Suprapubic skin (tissue), 4 donors: Measurements from ENCODE around the gene KRT15. TPM values are rescaled to one million over a fixed set of nuclear protein-coding genes. Genes with fewer than 3 reads are reported as not detected.

Source experiments
- DNase-seq, 2 donors: peaks; one replicate each; pipeline ENCODE4 v3.0.0-alpha.2; 2019; ENCODE audit warnings: low spot score in 2 of 2
- H3K27ac ChIP-seq: fragments of 200-600 bp; sonication (generic); one replicate; pipeline ENCODE4 v1.5.1; 2019
- H3K27me3 ChIP-seq: fragments of 200-600 bp; sonication (generic); one replicate; pipeline ENCODE4 v1.5.1; 2019
- H3K36me3 ChIP-seq: fragments of 200-600 bp; sonication (generic); one replicate; pipeline ENCODE4 v1.5.1; 2019
- H3K4me1 ChIP-seq: fragments of 200-600 bp; sonication (generic); one replicate; pipeline ENCODE4 v1.5.1; 2019
- H3K4me3 ChIP-seq: fragments of 200-600 bp; sonication (generic); one replicate; pipeline ENCODE4 v1.5.1; 2019; ENCODE audit warnings: mild to moderate bottlenecking
- H3K9me3 ChIP-seq: fragments of 200-600 bp; sonication (generic); one replicate; pipeline ENCODE4 v1.5.1; 2019
- CTCF ChIP-seq, 2 donors: fragments of 200-600 bp in 1 of 2; fragments of 450-650 bp in 1 of 2; sonication (generic) in 1 of 2; IDR thresholded peaks; one replicate each; pipeline ENCODE4 v1.5.1; 2016 to 2019; ENCODE audit warnings: antibody characterized with exemption in 2 of 2, mild to moderate bottlenecking in 1 of 2, moderate library complexity in 1 of 2
- EP300 ChIP-seq: sonication (generic); formaldehyde crosslinking; IDR thresholded peaks from one replicate; pipeline ENCODE4 v1.6.1; 2017; ENCODE audit warnings: antibody characterized with exemption
- POLR2A ChIP-seq, 2 donors: fragments of 450-650 bp; IDR thresholded peaks; one replicate each; pipeline ENCODE4 v1.6.1; 2017; ENCODE audit warnings: antibody characterized with exemption in 2 of 2, mild to moderate bottlenecking in 2 of 2, moderate library complexity in 2 of 2
- POLR2AphosphoS5 ChIP-seq, 3 donors: sonication (generic); formaldehyde crosslinking; IDR thresholded peaks; one replicate each; pipeline ENCODE4 v1.6.1; 2017; ENCODE audit warnings: antibody characterized with exemption in 3 of 3
- WGBS: methylation state at CpG from one replicate; pipeline ENCODE4 v1.1.5; 2018; 5-methylcytosine and 5-hydroxymethylcytosine counted together
- total RNA-seq, 4 donors: library from RNA; depleted of rRNA; stranded (reverse); fragments of >200 nt; gene quantifications; one replicate each; pipeline ENCODE4 v1.1.0, GENCODE V29; 2016

Gene KRT15
- total RNA-seq, 4 donors from 2014 or later: 690 to 2,507 (median 1,431) TPM

GRCh38 chr17:41505007-41505808, 13.5 kb downstream of the KRT15 start, which contains the start of gene KRT13:
KRT13 (minus strand) TSS chr17:41505612; CDS start chr17:41505550, 62 bp downstream.
- peak in 1 of 2 donors; percentile 69 for DNase-seq
- H3K36me3 ChIP-seq: no peaks in the 10 kb centered on the region
- no peak within 1 kb of the TSS for H3K4me3 ChIP-seq
- H3K27me3 ChIP-seq: peaks cover 3% of the 10 kb centered on the region
- peaks cover 2% of the 10 kb centered on the region for H3K4me1 ChIP-seq
- H3K27ac ChIP-seq: no peak within 1 kb of the TSS
- TF ChIP-seq CTCF (IDR thresholded peaks at IDR 0.05) (no peak), POLR2A (IDR thresholded peaks at IDR 0.05) (no peak), POLR2AphosphoS5 (IDR thresholded peaks at IDR 0.05) (no peak), EP300 (no peak)
- H3K9me3 ChIP-seq: no peaks in the 10 kb centered on the region
- WGBS: 77% methylated on average over 10 of the region's 17 CpGs

GRCh38 chr17:41504246-41504977, 14.3 kb downstream of the KRT15 start:
- peaks cover 3% of the 10 kb centered on the region for H3K27me3 ChIP-seq
- TF ChIP-seq POLR2A (IDR thresholded peaks at IDR 0.05): no peak
- TF ChIP-seq EP300: no peak
- TF ChIP-seq POLR2AphosphoS5 (IDR thresholded peaks at IDR 0.05): no peak
- no peak for TF ChIP-seq CTCF (IDR thresholded peaks at IDR 0.05)
- H3K27ac ChIP-seq: no peak overlapping the region
- no peaks in the 10 kb centered on the region for H3K36me3 ChIP-seq
- no peak overlapping the region for H3K4me3 ChIP-seq
- peaks cover 3% of the 10 kb centered on the region for H3K4me1 ChIP-seq
- no peaks in the 10 kb centered on the region for H3K9me3 ChIP-seq
- 40% methylated on average over 8 of the region's 8 CpGs for WGBS
- DNase-seq: no peak

GRCh38 chr17:41503202-41503601, 15.5 kb downstream of the KRT15 start:
- no peak for DNase-seq
- H3K27ac ChIP-seq: no peak overlapping the region
- H3K9me3 ChIP-seq: no peaks in the 10 kb centered on the region
- TF ChIP-seq CTCF (IDR thresholded peaks at IDR 0.05) (no peak), POLR2AphosphoS5 (IDR thresholded peaks at IDR 0.05) (no peak), POLR2A (IDR thresholded peaks at IDR 0.05) (no peak), EP300 (no peak)
- 86% methylated on average over 9 of the region's 9 CpGs for WGBS
- H3K27me3 ChIP-seq: peaks cover 3% of the 10 kb centered on the region
- H3K4me1 ChIP-seq: peaks cover 13% of the 10 kb centered on the region
- no peak overlapping the region for H3K4me3 ChIP-seq
- H3K36me3 ChIP-seq: no peaks in the 10 kb centered on the region

DNA sequence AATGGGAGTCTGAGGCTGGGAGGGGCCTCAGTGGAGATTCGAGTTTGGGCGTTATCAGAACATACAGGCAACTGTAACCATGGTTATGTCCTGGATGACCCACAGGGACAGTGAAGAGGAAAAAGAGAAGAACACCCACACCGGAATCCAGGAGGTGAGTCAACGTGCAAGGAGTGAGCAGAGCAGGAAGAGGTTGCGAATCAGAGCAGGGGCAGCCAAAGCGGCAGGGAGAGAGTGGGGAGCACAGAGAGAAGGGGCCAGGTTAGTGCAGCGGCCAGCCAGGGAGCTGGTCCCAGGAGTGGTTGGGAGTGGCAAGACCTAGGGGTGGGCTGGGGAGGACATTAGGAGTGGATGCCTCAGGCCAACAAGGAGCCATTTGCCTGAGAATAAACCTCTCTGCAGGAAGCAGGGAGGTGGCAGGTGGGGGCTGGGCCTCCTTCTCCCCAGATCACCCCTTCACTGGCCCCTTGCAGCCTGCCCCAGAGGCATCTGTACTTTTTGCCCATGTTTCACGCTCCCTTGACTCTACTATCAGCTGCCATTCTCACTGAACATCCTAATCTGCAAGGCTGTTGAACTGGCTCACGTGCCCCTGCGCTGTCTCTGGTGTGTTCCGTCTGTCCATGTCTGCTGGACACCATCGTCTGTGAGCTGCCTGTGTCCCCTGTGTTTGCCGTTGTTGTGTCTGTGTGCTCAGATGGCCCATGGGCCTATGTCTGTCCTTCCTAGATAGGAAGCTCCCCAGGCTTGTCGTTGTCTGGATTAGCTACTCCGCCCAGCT, 18.4 kb downstream of the KRT15 start:
- H3K27me3 ChIP-seq: peaks cover 3% of the 10 kb centered on the region
- no peak overlapping the region for H3K4me3 ChIP-seq
- no peaks in the 10 kb centered on the region for H3K9me3 ChIP-seq
- TF ChIP-seq POLR2A (IDR thresholded peaks at IDR 0.05) (no peak), POLR2AphosphoS5 (IDR thresholded peaks at IDR 0.05) (no peak), CTCF (IDR thresholded peaks at IDR 0.05) (no peak), EP300 (no peak)
- H3K4me1 ChIP-seq: peaks cover 24% of the 10 kb centered on the region
- no peak overlapping the region for H3K27ac ChIP-seq
- no peak for DNase-seq
- no peaks in the 10 kb centered on the region for H3K36me3 ChIP-seq
- WGBS: 74% methylated on average over 15 of the region's 15 CpGs
